Measurements from ENCODE around the gene CXCL8.
"Not testable (repeated sequence)": the region's sequence is repeated elsewhere in the genome, so short reads cannot be mapped to it uniquely, and the experiment has no call there.

The CXCL8 gene

GRCh38 chr4:73743281-73743680, 2.9 kb downstream of the CXCL8 start:
- DNase-seq (ENCODE audit: low read depth, low spot score) = no peak

- no peak for DNase-seq (ENCODE audit: low read depth, low spot score)
Measured at GRCh38 chr4:73743795-73744194, 3.4 kb downstream of the CXCL8 start.

DNA sequence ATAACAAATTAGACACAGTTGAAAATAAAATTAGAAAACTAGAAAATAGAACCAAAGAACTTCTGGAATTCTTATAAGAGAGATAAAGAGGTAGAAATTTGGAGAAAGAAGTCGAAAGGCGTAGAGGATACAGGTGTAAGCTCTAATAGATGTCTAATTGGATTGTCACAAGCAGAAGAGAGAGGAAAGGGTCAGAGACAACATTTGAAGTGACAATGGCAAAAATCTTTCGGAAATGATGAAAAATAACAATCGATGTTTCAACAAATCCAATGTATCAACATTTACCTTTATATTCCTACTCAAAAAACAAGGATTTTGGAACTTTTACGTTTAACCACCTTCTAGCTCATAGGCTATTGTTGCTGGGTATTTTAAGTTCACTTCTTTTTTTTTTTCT, 3.8 kb downstream of the CXCL8 start:
- DNase-seq (ENCODE audit: low read depth, low spot score) = no peak

DNA sequence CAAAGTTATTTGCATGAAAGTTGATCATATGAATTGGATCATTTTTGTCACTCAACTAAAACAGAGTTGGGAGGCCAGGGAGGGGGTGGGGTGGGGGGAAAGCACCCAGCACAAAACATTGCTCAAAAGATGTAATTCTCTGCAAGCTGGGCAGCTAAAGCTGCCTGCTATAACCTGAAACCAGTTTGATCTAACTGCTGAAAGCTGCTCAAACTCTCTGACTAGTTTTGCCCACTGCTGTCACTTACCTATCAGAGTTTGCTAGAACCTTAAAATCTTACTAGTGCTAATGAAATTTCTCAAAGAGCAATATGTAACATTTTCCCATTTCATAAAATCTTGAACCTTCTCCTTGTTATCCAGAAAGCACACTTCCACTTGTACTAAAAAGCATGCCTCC, 10.4 kb downstream of the CXCL8 start:
- no peak for DNase-seq (ENCODE audit: low read depth, low spot score)

GRCh38 chr4:73751166-73751565, 10.8 kb downstream of the CXCL8 start:
- DNase-seq (ENCODE audit: low read depth, low spot score) = no peak

GRCh38 chr4:73751830-73752229, 11.5 kb downstream of the CXCL8 start:
- no peak for DNase-seq (ENCODE audit: low read depth, low spot score)

DNA sequence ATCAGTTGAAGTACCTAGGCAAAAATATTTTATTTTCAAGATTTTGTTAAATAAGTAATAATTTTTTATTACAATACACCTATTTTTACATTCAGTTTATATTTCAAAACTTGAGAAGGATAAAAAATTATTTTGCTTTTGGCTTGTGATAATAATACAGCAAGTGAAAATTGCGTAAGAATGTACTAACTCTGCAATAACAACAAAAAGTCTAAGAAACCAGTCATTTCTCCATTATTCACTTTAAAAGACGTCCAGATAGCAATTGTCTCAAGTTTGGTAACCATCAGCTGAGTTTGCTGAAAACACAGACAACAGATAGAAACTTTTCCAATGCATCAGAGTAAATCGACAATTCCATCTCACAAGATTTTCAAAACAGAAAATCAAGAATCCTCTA, 12.1 kb downstream of the CXCL8 start:
- no peak for DNase-seq (ENCODE audit: low read depth, low spot score)

DNA sequence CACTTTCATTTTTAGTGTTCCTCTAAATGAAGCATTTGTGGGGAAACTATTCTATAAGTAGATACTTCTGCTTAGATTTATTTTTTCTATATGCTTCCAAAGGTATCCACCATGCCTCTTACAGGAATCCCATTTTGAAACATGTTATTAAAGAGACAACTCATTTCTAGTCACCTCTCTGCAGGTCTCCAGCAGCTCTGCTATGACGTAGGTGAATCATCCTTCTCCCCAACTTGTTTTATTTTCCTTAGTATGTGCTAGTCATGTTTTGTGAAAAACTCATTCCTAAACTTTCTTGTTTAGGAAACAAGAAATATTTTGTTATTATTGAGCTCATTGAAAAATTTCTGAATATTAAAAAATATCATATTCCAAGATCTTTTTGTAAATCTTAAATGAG, 12.8 kb downstream of the CXCL8 start:
- DNase-seq (ENCODE audit: low read depth, low spot score) = no peak

- DNase-seq (ENCODE audit: low read depth, low spot score) = no peak
Measured at GRCh38 chr4:73754934-73755333, 14.6 kb downstream of the CXCL8 start.

GRCh38 chr4:73759357-73759756, 19.0 kb downstream of the CXCL8 start:
- DNase-seq (ENCODE audit: low read depth, low spot score) = no peak

GRCh38 chr4:73761856-73762255, 21.5 kb downstream of the CXCL8 start:
- no peak for DNase-seq (ENCODE audit: low read depth, low spot score)

DNA sequence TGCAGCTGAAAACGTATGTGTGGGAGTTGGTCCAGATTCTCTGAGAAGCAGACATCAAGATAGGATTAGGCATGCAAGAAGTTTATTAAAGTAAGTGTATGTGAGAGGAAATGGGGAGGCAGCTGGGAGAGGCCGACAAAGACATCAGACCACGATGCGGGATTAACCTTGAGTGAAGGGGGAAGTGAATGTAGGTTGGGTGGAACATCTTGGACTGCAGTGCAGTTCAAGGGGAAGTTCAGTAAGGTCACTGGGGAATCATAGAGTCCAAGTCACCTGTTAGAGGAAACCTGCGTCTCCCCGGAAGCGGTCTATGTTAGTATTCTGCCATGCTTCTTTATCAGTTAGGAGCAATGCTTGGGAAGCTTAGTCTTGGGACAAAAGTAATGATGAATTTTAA, 22.0 kb downstream of the CXCL8 start:
- DNase-seq (ENCODE audit: low read depth, low spot score) = no peak

DNA sequence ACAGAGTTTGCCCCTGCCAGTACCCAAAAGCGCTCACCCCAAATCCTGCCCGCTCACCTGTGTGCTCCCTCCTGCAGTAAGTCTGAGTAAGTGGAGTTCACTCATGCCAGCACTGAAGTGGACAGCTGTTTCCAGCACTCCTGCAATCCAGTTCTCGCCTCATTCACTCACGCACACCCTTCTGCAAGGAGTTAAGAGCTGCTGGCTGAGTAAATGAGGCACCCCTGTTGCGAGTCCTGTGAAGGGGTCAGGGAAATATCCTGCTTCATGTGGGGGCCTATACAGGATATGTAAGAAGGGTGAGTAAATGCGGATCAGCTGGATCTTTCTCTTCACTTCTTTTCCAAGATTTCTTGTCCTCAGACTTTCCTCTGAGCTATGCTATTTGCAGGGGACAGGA, 23.5 kb downstream of the CXCL8 start:
- DNase-seq (ENCODE audit: low read depth, low spot score) = no peak

DNA sequence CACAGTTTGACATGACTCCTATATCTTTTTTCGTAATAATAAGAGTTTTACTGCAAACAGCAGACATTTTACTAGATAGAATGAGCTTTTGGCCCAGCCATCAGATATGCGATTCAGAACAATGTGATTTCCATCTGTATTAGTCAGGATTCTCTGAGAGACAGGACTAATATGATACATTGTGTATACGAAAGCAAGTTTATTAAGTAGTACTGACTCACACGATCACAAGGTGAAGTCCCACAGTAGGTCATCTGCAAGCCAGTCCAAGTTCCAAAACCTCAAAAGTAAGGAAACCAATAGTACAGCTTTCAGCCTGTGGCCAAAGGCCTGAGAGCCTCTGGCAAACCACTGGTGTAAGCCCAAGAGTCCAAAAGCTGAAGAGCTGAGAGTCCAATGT, 24.1 kb downstream of the CXCL8 start:
- DNase-seq (ENCODE audit: low read depth, low spot score) = no peak

DNA sequence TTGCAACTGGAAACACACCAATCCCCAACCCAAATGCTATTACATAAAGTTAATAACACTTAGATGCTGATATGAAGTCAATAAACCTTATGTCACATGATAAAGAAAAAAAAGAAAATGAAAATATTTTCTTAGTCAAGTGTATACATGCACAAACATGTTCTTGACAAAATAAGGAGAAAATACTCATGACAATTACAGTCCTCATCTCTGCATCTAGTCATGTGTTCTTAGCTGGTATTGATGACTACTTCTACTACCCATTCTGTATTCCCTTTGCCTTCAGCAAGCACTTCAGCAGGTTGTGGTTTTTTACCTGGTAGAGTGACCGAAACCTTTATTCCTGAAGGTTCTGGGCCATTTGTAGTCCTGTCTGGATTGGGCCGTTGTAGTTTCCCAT, 24.9 kb downstream of the CXCL8 start:
- no peak for DNase-seq (ENCODE audit: low read depth, low spot score)

- DNase-seq (ENCODE audit: low read depth, low spot score) = no peak
Measured at GRCh38 chr4:73770917-73771316, 30.5 kb downstream of the CXCL8 start.

- no peak for DNase-seq (ENCODE audit: low read depth, low spot score)
Measured at GRCh38 chr4:73772363-73772762, 32.0 kb downstream of the CXCL8 start.

- not testable (repeated sequence) for DNase-seq (ENCODE audit: low read depth, low spot score)
Measured at GRCh38 chr4:73774406-73774805, 34.0 kb downstream of the CXCL8 start.

DNA sequence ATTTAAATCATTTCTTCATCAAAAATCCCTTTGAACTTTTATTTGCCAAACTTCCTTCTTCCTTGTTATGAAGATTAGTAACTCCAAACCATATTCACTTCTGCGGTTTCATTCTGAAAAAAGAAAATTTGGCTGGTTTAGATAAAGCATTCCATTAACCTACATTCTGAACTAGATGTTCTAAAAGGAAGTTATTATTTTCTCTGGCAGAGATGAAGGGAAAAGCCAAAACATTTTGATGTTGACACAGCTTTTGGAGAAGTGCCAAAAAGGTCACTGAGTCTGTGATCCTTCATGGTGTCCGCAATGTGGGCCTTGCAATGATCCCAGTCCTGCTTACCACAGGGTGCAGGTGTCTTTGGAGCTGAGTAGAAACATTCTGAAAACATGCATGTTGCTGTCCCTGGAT, 36.0 kb downstream of the CXCL8 start:
- peak; percentile 96 for DNase-seq (ENCODE audit: low read depth, low spot score)

DNA sequence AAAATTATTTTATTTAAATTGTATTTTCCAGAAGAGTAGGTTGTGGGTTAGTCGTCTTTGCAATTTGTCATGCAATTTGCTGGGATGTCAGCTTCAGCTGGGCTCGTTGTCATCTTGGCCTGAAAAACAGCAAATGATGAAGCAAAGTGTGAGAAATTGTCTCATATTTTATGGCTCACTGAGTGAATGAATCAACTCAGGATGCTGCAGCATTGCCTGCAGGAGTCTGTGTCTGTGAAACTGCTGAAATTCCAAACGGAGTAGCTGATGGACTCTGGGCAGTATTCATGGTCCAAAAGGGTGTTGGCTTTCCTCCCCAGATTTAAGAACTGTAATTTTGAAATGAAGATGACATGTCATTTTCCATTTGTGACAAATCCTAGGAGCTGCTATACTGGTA, 37.2 kb downstream of the CXCL8 start:
- DNase-seq (ENCODE audit: low read depth, low spot score) = no peak

GRCh38 chr4:73780243-73780642, 39.9 kb downstream of the CXCL8 start:
- no peak for DNase-seq (ENCODE audit: low read depth, low spot score)

GRCh38 chr4:73780834-73781233, 40.5 kb downstream of the CXCL8 start:
- DNase-seq (ENCODE audit: low read depth, low spot score) = no peak

GRCh38 chr4:73788411-73788810, 48.0 kb downstream of the CXCL8 start:
- no peak for DNase-seq (ENCODE audit: low read depth, low spot score)
